HG03575 (cell line): ENCODE results near the gene CDH20.
A peak's percentile ranks its signal among the peaks of the same experiment; 100 is the strongest.

ENCODE experiments used
- ATAC-seq: cut with Tn5 transposase; IDR thresholded peaks from one replicate; pipeline ENCODE4 v1.9.1; 2021; ENCODE audit not compliant: unreplicated experiment, insufficient number of reproducible peaks, low FRiP score; ENCODE audit errors: extremely low read depth

CDH20 gene

DNA sequence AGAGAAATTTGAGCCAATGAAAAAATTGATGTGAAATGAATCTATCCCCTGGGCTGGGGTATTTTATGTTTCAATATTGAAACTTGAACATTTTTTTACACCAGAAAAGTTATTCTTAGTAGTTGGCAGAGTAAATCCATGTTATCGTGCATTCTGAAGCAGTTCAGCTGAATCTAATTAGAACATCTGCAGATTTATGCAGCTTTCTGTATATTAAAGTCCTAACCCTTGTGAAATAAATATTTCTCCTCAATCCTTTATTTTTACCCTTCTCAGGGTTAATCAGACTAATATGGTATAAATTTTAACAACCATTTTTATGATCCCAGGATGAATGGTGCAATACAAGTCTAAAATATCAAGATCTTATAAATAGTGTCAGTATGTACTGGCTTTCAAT is 69.5 kb downstream of the CDH20 start:
- no peak for ATAC-seq

- ATAC-seq = no peak
These were observed 80.2 kb downstream of the CDH20 start for GRCh38 chr18:61413396-61413795.

GRCh38 chr18:61414086-61414485 is 80.9 kb downstream of the CDH20 start:
- ATAC-seq = no peak

DNA sequence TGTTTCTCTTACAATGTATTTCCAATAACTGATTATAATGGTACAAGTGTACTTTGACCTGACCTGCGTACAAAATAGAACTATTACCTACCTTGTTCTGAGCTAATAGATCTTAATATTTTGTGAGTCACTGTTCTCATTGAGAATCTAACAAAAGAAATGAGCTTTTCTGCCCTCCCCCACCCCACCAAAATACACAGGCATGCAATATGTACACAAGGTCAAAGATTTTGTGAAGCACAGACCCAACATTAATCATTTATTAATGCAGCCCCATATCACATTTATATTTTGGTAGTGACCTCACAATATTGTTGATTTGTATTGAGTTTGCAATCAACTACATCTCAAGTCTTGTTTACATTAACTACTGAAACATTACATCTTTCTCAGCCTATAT is 86.5 kb downstream of the CDH20 start:
- no peak for ATAC-seq

GRCh38 chr18:61420218-61420885 is 87.1 kb downstream of the CDH20 start:
- ATAC-seq = no peak

DNA sequence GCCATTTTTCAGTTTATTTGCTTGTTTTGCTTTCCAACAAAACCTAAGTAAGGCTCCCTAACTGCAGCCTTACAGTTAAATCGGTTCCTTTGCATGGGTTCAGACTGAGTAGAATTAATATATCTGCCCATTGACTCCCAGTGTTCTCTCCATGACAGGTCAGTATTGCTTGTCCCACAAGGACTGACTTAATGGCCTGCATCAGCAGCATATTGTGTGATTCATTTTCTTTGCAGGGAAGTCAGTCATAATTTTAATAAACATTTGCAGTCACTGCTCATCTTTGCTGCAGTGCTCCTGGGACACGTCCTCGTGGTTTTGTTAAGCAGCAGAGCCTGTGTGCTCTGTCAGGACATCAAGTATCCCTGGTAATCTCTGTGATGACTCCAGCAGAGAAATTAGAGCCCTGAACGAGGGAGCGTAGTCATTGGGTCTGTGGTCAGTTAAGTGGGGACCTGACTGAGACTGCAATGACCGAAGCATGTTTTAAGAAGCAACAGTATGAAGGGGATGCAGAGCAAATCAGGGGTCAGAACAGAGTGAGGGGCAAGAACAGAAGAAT is 93.3 kb downstream of the CDH20 start:
- no peak for ATAC-seq

DNA sequence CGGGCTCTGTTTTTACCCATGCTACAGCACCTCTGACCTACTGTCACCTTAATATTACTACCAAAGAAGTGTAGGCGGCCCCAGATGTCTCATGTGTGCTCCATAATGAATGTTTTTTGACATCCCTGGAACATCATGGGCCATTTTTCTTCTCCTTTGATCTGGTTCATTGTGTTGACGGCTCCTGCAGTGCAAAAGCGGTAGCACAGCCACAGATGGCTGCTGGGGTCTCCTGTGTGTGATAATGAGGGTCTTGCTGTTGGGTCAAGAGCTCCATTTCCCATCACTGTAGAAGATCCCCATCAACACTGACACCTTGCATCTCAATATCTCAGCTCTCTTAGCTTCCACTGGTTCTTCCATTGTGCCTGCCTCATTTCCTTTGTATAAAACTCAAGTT is 95.0 kb downstream of the CDH20 start:
- ATAC-seq = no peak

GRCh38 chr18:61432590-61432989 is 99.4 kb downstream of the CDH20 start:
- no peak for ATAC-seq

GRCh38 chr18:61435064-61435652 is 101.9 kb downstream of the CDH20 start:
- peak; percentile 72 for ATAC-seq

- no peak for ATAC-seq
These were observed 110.0 kb downstream of the CDH20 start for GRCh38 chr18:61443081-61443725.

DNA sequence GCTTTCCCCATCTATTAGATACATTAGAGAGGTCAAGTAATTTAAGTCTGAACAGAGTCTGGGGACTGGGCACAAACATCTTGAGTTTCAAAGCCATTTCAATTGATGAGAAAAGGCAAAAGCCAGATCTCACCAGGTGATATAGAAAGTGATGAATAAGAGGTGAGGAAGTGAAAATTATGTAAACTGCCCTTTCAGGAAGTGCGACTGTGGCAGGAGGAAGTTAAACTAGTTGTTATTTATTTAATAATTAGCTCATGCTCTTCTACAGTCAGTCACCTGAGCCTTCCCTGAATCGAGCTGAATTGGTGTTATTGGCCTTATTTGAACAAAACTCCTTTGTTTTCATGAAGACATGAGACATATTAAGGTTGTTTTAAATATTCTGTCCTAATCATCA is 115.1 kb downstream of the CDH20 start:
- peak; percentile 61 for ATAC-seq

GRCh38 chr18:61459896-61460648 is 126.8 kb downstream of the CDH20 start:
- no peak for ATAC-seq

DNA sequence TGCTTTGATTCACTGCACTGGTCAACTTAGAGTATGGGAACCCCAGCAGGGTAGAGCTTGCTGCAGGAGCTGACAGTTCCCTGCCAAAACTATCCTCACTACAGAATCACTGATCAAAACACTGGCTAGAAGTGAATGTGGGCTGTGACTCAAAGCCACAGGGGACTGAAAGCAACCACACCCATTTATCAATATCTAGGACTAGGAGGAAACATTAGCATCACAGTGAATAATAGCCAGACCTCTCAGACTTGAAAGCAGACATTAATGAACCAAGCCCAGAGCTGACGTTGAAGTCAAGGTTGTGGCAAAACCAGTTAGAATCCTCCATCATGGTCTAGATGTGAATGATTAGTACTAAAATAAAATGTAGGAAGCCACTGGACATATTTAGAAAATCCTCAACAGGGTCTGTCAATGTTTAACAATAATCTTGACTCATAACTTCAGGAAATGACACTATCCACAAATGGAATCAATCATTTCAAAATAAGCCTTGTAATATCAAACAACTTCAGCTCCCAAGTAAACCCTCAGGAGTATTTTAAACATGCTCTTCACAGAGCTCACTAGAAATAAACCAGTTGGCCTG is 131.4 kb downstream of the CDH20 start:
- ATAC-seq = no peak

GRCh38 chr18:61466736-61467135 is 133.5 kb downstream of the CDH20 start:
- no peak for ATAC-seq

DNA sequence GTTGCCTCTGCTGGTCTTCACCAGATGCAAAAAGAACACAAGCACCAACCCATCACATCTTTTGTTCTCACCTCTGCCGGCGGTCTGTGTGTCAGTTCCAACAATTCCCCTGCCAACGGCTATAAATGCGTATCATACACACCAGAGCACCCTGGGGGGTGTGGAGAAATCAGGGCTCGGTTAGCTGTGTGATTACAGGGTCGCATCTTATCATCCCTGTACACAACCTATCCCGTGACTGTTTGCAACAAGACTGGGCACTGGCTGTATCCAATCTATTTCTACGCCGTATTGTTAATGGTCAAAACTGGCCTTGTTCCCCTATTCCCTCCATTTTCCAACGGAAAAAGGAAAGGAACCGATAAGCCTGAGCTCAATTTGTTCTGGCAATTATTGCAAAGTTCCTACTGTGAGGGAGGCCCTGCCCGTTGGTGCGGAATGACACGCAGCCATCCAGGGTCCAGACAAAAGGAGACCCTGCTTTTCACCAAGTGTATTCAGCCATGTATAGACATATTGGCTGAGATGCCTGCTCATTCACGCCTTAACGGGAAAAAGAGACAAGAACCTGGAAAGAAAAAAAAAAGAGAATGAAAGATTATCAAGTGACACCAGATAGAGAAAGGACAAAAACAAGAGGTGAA is 136.9 kb downstream of the CDH20 start:
- no peak for ATAC-seq

GRCh38 chr18:61471541-61471940 is 138.3 kb downstream of the CDH20 start:
- no peak for ATAC-seq

- ATAC-seq = no peak
These were observed 138.7 kb downstream of the CDH20 start for GRCh38 chr18:61471942-61472341.

- ATAC-seq = no peak
These were observed 141.1 kb downstream of the CDH20 start for GRCh38 chr18:61474341-61474740.

GRCh38 chr18:61474918-61475317 is 141.7 kb downstream of the CDH20 start:
- ATAC-seq = no peak
